Skeletal muscle tissue (tissue), 4 donors: ENCODE results near the gene KPNA3. TPM values are rescaled to one million over a fixed set of nuclear protein-coding genes. Genes with fewer than 3 reads are reported as not detected.

Source experiments
- H3K27ac ChIP-seq: one replicate; pipeline ENCODE4 v1.7.0; 2013; ENCODE audit warnings: mild to moderate bottlenecking, low read depth, low read length, inconsistent platforms
- H3K27me3 ChIP-seq, 3 donors: one replicate each; pipeline ENCODE4 v1.7.0; 2013; ENCODE audit warnings: low read length in 3 of 3; ENCODE audit not compliant: control insufficient read depth in 3 of 3, insufficient read depth in 3 of 3
- H3K36me3 ChIP-seq, 3 donors: one replicate each; pipeline ENCODE4 v1.7.0; 2013; ENCODE audit warnings: low read length in 3 of 3; ENCODE audit not compliant: control insufficient read depth in 3 of 3, insufficient read depth in 3 of 3
- H3K4me1 ChIP-seq, 3 donors: one replicate each; pipeline ENCODE4 v1.7.0; 2013; ENCODE audit warnings: low read length in 3 of 3, mild to moderate bottlenecking in 3 of 3; ENCODE audit not compliant: control insufficient read depth in 3 of 3, insufficient read depth in 3 of 3
- H3K4me3 ChIP-seq, 3 donors: one replicate each; pipeline ENCODE4 v1.7.0; 2013; ENCODE audit warnings: low read length in 3 of 3
- H3K9ac ChIP-seq, 3 donors: one replicate each; pipeline ENCODE4 v1.7.0; 2013; ENCODE audit warnings: low read length in 3 of 3, mild to moderate bottlenecking in 3 of 3, moderate library complexity in 2 of 3, low read depth in 1 of 3
- H3K9me3 ChIP-seq, 3 donors: one replicate each; pipeline ENCODE4 v1.7.0; 2013; ENCODE audit warnings: low read length in 3 of 3; ENCODE audit not compliant: control insufficient read depth in 3 of 3
- total RNA-seq: library from RNA; depleted of rRNA; stranded (reverse); fragments of >200 nt; gene quantifications from one replicate; pipeline ENCODE4 v1.2.3, GENCODE V29; 2014
- donor health status: Osteomylitis.

Gene KPNA3
- total RNA-seq, 1 donor from 2014 or later, result 23.0 TPM

DNA sequence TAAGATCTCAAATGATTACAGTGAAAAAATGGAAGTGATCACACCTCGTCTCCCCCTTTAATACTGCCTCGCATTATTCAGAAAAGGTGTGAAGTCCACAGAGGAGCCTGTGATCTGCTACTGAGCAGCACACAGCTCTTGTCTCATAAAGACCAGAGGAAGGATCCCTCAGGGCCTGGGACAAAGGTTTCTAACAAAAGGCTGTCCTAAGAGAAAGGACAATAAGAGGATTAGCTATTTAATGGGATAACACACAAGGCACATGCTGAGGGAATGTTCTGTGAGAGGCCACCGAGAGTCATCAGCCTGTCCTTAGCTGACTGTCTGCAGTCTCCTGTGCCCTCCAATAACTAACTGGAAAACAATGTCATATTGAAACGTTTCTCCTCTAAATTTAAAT, 127.9 kb downstream of the KPNA3 start:
- no peak overlapping the region for H3K9ac ChIP-seq
- H3K27me3 ChIP-seq, result no peaks in the 10 kb centered on the region
- no peaks in the 10 kb centered on the region for H3K9me3 ChIP-seq
- H3K4me3 ChIP-seq, result no peak overlapping the region
- peaks cover 2 to 5% (median 4%) of the 10 kb centered on the region in 3 donors for H3K4me1 ChIP-seq
- no peak overlapping the region for H3K27ac ChIP-seq
- H3K36me3 ChIP-seq, result peaks cover 11 to 32% (median 18%) of the 10 kb centered on the region in 3 donors

DNA sequence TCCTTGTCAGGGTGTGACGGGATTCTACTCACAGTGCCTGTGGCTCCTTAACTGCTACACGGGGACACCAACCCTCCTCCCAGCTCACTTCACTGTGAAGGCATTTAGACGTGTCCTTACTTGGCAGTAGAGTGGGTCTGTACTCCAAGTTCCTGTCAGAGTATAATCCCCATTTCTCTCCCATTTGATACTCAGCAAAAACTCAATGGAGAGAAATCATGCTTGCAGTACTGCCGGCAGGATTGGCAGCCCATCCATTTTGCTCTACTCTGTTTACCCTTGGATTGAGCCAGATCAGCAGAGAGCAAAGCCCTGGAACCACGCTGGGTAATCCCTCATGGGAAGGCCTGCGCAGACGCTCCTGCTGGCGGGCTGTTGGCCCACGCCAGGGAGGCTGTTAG, 135.2 kb downstream of the KPNA3 start:
- Histone ChIP-seq H3K4me1 (peaks cover 37 to 42% (median 40%) of the 10 kb centered on the region in 3 donors), H3K36me3 (peaks cover 2 to 8% (median 4%) of the 10 kb centered on the region in 3 donors), H3K27me3 (no peaks in the 10 kb centered on the region), H3K4me3 (peak overlapping the region; percentile 8 to 52 (median 20)), H3K9ac (peak overlapping the region; percentile 27 to 76 (median 50)), H3K27ac (peak overlapping the region; percentile 87), H3K9me3 (no peaks in the 10 kb centered on the region)

DNA sequence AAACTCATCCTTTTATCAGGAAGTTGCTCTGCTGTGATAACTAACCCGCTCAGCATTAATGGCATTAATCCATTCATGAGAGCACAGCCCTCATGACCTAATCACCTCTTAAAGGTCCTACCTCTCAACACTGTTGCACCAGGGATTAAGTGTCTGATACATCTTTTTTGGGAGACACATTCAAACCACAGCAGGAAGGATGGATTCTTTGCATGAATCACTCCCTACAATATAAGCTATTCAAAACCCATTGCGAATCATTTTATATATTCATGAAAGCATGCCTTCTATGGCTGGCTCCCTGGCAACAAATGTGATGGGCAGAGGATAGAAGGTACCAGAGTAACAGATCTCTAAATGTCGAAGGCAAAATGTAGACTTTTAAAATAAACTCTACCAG, 136.6 kb downstream of the KPNA3 start:
- H3K4me3 ChIP-seq, result no peak overlapping the region
- peaks cover 0 to 4% (median under 1%) of the 10 kb centered on the region in 3 donors for H3K36me3 ChIP-seq
- H3K27me3 ChIP-seq, result no peaks in the 10 kb centered on the region
- H3K27ac ChIP-seq, result peak overlapping the region; percentile 87
- H3K9ac ChIP-seq, result no peak overlapping the region
- H3K4me1 ChIP-seq, result peaks cover 49 to 52% (median 51%) of the 10 kb centered on the region in 3 donors
- H3K9me3 ChIP-seq, result no peaks in the 10 kb centered on the region

DNA sequence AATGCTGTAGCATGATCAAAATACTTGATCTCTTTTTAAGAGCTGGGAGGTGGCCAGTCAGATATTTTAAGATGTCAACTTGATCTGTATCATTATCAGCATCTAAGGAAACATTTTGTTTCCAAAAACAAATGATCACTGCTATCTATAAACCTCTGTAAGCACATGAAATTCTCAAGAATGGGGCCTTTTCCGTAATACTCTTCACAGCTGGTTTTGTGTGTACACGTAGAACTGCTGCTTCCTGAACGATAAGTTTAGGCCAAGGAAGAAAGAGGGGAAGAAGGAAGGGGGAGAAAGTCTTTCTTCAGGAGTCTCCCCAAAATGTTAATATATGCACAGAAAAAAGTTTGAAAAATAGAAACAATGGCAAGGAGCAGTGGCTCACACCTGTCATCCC, 138.5 kb downstream of the KPNA3 start:
- no peak overlapping the region for H3K4me3 ChIP-seq
- H3K4me1 ChIP-seq, result peaks cover 54 to 58% (median 57%) of the 10 kb centered on the region in 3 donors
- H3K36me3 ChIP-seq, result peaks cover 0 to 1% (median 0%) of the 10 kb centered on the region in 3 donors
- H3K9me3 ChIP-seq, result no peaks in the 10 kb centered on the region
- H3K27ac ChIP-seq, result peak overlapping the region; percentile 87
- peak overlapping the region in 1 of 3 donors; percentile 34 for H3K9ac ChIP-seq
- H3K27me3 ChIP-seq, result no peaks in the 10 kb centered on the region

GRCh38 chr13:49653478-49653877, 139.0 kb downstream of the KPNA3 start:
- no peaks in the 10 kb centered on the region for H3K9me3 ChIP-seq
- no peak overlapping the region for H3K4me3 ChIP-seq
- H3K27ac ChIP-seq, result peak overlapping the region; percentile 87
- peaks cover 57 to 59% (median 58%) of the 10 kb centered on the region in 3 donors for H3K4me1 ChIP-seq
- H3K36me3 ChIP-seq, result peaks cover 0 to 1% (median 0%) of the 10 kb centered on the region in 3 donors
- peak overlapping the region in 1 of 3 donors; percentile 34 for H3K9ac ChIP-seq
- H3K27me3 ChIP-seq, result no peaks in the 10 kb centered on the region

GRCh38 chr13:49652355-49653305, 139.9 kb downstream of the KPNA3 start:
- peak overlapping the region; percentile 50 to 63 (median 60) for H3K4me3 ChIP-seq
- H3K4me1 ChIP-seq, result peaks cover 53 to 59% (median 58%) of the 10 kb centered on the region in 3 donors
- no peaks in the 10 kb centered on the region for H3K27me3 ChIP-seq
- peak overlapping the region; percentile 99 for H3K27ac ChIP-seq
- no peaks in the 10 kb centered on the region for H3K36me3 ChIP-seq
- peak overlapping the region; percentile 79 to 85 (median 81) for H3K9ac ChIP-seq
- no peaks in the 10 kb centered on the region for H3K9me3 ChIP-seq

GRCh38 chr13:49651570-49652354, 140.7 kb downstream of the KPNA3 start:
- Histone ChIP-seq H3K9ac (peak overlapping the region; percentile 79 to 85 (median 81)), H3K36me3 (no peaks in the 10 kb centered on the region), H3K27me3 (no peaks in the 10 kb centered on the region), H3K4me3 (peak overlapping the region; percentile 50 to 63 (median 60)), H3K9me3 (no peaks in the 10 kb centered on the region), H3K4me1 (peaks cover 49 to 51% (median 50%) of the 10 kb centered on the region in 3 donors), H3K27ac (peak overlapping the region; percentile 99)

GRCh38 chr13:49649963-49650312, 142.5 kb downstream of the KPNA3 start:
- H3K27ac ChIP-seq, result peak overlapping the region; percentile 99
- no peaks in the 10 kb centered on the region for H3K36me3 ChIP-seq
- no peaks in the 10 kb centered on the region for H3K27me3 ChIP-seq
- H3K9me3 ChIP-seq, result no peaks in the 10 kb centered on the region
- peak overlapping the region; percentile 4 to 85 (median 63) for H3K9ac ChIP-seq
- no peak overlapping the region for H3K4me3 ChIP-seq
- peaks cover 40 to 48% (median 43%) of the 10 kb centered on the region in 3 donors for H3K4me1 ChIP-seq
